ENCODE data around the gene WBP1L. TPM values are rescaled to one million over a fixed set of nuclear protein-coding genes. Genes with fewer than 3 reads are reported as not detected.
"Not testable (repeated sequence)": the region's sequence is repeated elsewhere in the genome, so short reads cannot be mapped to it uniquely, and the experiment has no call there.

WBP1L gene
- polyA plus RNA-seq, 1 donor from 2014 or later = 20.8 TPM

- no peak overlapping the region for H3K4me3 ChIP-seq (ENCODE audit: low read length)
- no peaks in the 10 kb centered on the region for H4K20me1 ChIP-seq (ENCODE audit: insufficient read depth)
- no peaks in the 10 kb centered on the region for H3K27me3 ChIP-seq (ENCODE audit: insufficient read depth, low read depth, low read length)
- no peaks in the 10 kb centered on the region for H3F3A ChIP-seq (ENCODE audit: insufficient read depth, low read length, poor library complexity, severe bottlenecking)
- no peak overlapping the region for H3K9ac ChIP-seq (ENCODE audit: low read length)
- H3K79me2 ChIP-seq (replicated peaks; ENCODE audit: insufficient read depth, low read length) = no peaks in the 10 kb centered on the region
- no peak overlapping the region for H3K4me2 ChIP-seq (ENCODE audit: low read length)
- TF ChIP-seq CTCF (IDR thresholded peaks at IDR 0.05; ENCODE audit: poor library complexity, severe bottlenecking) = no peak
- TF ChIP-seq EZH2 (IDR thresholded peaks at IDR 0.05; ENCODE audit: borderline replicate concordance, insufficient read depth, low read length, poor library complexity, severe bottlenecking) = no peak
- no peak for TF ChIP-seq MXI1 (conservative IDR thresholded peaks at IDR 0.05; ENCODE audit: poor library complexity, severe bottlenecking)
- H3K9me2 ChIP-seq (ENCODE audit: insufficient read depth, low read length) = no peaks in the 10 kb centered on the region
- no peak overlapping the region for H3K27ac ChIP-seq (ENCODE audit: low read length)
- H3K9me3 ChIP-seq (ENCODE audit: low read length) = no peaks in the 10 kb centered on the region
- no peak overlapping the region for H2AFZ ChIP-seq (ENCODE audit: low read depth, low read length)
- H3K36me3 ChIP-seq (ENCODE audit: insufficient read depth, low read length) = no peaks in the 10 kb centered on the region
These were observed 106.3 kb downstream of the WBP1L start for GRCh38 chr10:102850025-102850518.

- not testable (repeated sequence) for H2AFZ ChIP-seq (ENCODE audit: low read depth, low read length); H3K27me3 ChIP-seq (ENCODE audit: insufficient read depth, low read depth, low read length); H3K36me3 ChIP-seq (ENCODE audit: insufficient read depth, low read length); H3K27ac ChIP-seq (ENCODE audit: low read length); H3K79me2 ChIP-seq (replicated peaks; ENCODE audit: insufficient read depth, low read length); H3K9me2 ChIP-seq (ENCODE audit: insufficient read depth, low read length); H3K4me3 ChIP-seq (ENCODE audit: low read length); H3K9me3 ChIP-seq (ENCODE audit: low read length); H3K9ac ChIP-seq (ENCODE audit: low read length); H4K20me1 ChIP-seq (ENCODE audit: insufficient read depth); H3K4me2 ChIP-seq (ENCODE audit: low read length); H3F3A ChIP-seq (ENCODE audit: insufficient read depth, low read length, poor library complexity, severe bottlenecking)
These were observed 109.5 kb downstream of the WBP1L start for GRCh38 chr10:102853237-102853636.

- not testable (repeated sequence) for H4K20me1 ChIP-seq (ENCODE audit: insufficient read depth); H3K27ac ChIP-seq (ENCODE audit: low read length); H3K27me3 ChIP-seq (ENCODE audit: insufficient read depth, low read depth, low read length); H3K9me2 ChIP-seq (ENCODE audit: insufficient read depth, low read length); H3K9me3 ChIP-seq (ENCODE audit: low read length); H3F3A ChIP-seq (ENCODE audit: insufficient read depth, low read length, poor library complexity, severe bottlenecking); H3K36me3 ChIP-seq (ENCODE audit: insufficient read depth, low read length); H3K4me3 ChIP-seq (ENCODE audit: low read length); H3K4me2 ChIP-seq (ENCODE audit: low read length); H2AFZ ChIP-seq (ENCODE audit: low read depth, low read length); H3K9ac ChIP-seq (ENCODE audit: low read length); H3K79me2 ChIP-seq (replicated peaks; ENCODE audit: insufficient read depth, low read length)
These were observed 112.1 kb downstream of the WBP1L start for GRCh38 chr10:102855731-102856436.

- H3K9ac ChIP-seq (ENCODE audit: low read length) = no peak overlapping the region
- no peaks in the 10 kb centered on the region for H3K9me3 ChIP-seq (ENCODE audit: low read length)
- H3K9me2 ChIP-seq (ENCODE audit: insufficient read depth, low read length) = no peaks in the 10 kb centered on the region
- H3K36me3 ChIP-seq (ENCODE audit: insufficient read depth, low read length) = no peaks in the 10 kb centered on the region
- H3K4me3 ChIP-seq (ENCODE audit: low read length) = no peak overlapping the region
- TF ChIP-seq SMC3 (conservative IDR thresholded peaks at IDR 0.05; ENCODE audit: poor library complexity) (no peak), EP300 (conservative IDR thresholded peaks at IDR 0.05; ENCODE audit: poor library complexity, severe bottlenecking) (no peak), TAF1 (IDR thresholded peaks at IDR 0.05; ENCODE audit: low read depth) (no peak), POLR2AphosphoS5 (IDR thresholded peaks at IDR 0.05) (no peak), RAD21 (conservative IDR thresholded peaks at IDR 0.05) (no peak), EZH2 (IDR thresholded peaks at IDR 0.05; ENCODE audit: borderline replicate concordance, insufficient read depth, low read length, poor library complexity, severe bottlenecking) (no peak), REST (IDR thresholded peaks at IDR 0.05; ENCODE audit: borderline replicate concordance) (no peak), CTCF (IDR thresholded peaks at IDR 0.05; ENCODE audit: poor library complexity, severe bottlenecking) (no peak), MXI1 (conservative IDR thresholded peaks at IDR 0.05; ENCODE audit: poor library complexity, severe bottlenecking) (no peak)
- no peak overlapping the region for H2AFZ ChIP-seq (ENCODE audit: low read depth, low read length)
- H3K4me2 ChIP-seq (ENCODE audit: low read length) = no peak overlapping the region
- no peaks in the 10 kb centered on the region for H3F3A ChIP-seq (ENCODE audit: insufficient read depth, low read length, poor library complexity, severe bottlenecking)
- no peaks in the 10 kb centered on the region for H3K79me2 ChIP-seq (replicated peaks; ENCODE audit: insufficient read depth, low read length)
- no peaks in the 10 kb centered on the region for H4K20me1 ChIP-seq (ENCODE audit: insufficient read depth)
- no peaks in the 10 kb centered on the region for H3K27me3 ChIP-seq (ENCODE audit: insufficient read depth, low read depth, low read length)
- no peak overlapping the region for H3K27ac ChIP-seq (ENCODE audit: low read length)
These were observed 113.1 kb downstream of the WBP1L start for GRCh38 chr10:102856758-102857424.
